H1 (cell line): ENCODE results near the gene PRKCA. TPM values are rescaled to one million over a fixed set of nuclear protein-coding genes. Genes with fewer than 3 reads are reported as not detected.
A peak's percentile ranks its signal among the peaks of the same experiment; 100 is the strongest.

Experiments
- CTCF ChIA-PET: fragments of 300-600 bp; sonication (Branson Sonifier 250); formaldehyde crosslinking; loops from one replicate; lab custom pipeline; 2021; ENCODE audit not compliant: partially characterized antibody; lab: Charles Lee
- POLR2A ChIA-PET: fragments of 300-600 bp; sonication (Branson Sonifier 250); formaldehyde crosslinking; loops from one replicate; lab custom pipeline; 2021; ENCODE audit warnings: inconsistent platforms; ENCODE audit not compliant: partially characterized antibody; lab: Charles Lee
- DNase-seq, 2 experiments: peaks; one replicate each; pipeline versions ENCODE4 v3.0.0 to v3.0.0-alpha.2; 2010 to 2022; ENCODE audit warnings: low spot score in 2 of 2, low read depth in 1 of 2, mixed read lengths in 1 of 2
- FAIRE-seq: peaks from 2 replicates; lab custom pipeline; 2011; peaks lifted over from hg19 to GRCh38; lab: Jason Lieb, UNC
- H2AFZ ChIP-seq: 2 replicates; pipeline ENCODE4 v1.8.1; 2012; ENCODE audit warnings: low read length, inconsistent platforms
- H2AK5ac ChIP-seq: 2 replicates; pipeline ENCODE4 v1.6.1; 2013; ENCODE audit warnings: low read depth, low read length
- H2BK120ac ChIP-seq: replicated peaks from 2 replicates; pipeline ENCODE3; 2013; ENCODE audit warnings: low read depth, low read length, inconsistent platforms
- H2BK12ac ChIP-seq: 2 replicates; pipeline ENCODE4 v1.6.1; 2013; ENCODE audit warnings: low read depth, low read length
- H2BK15ac ChIP-seq: 2 replicates; pipeline ENCODE4 v1.6.1; 2013; ENCODE audit warnings: low read length
- H2BK20ac ChIP-seq: 2 replicates; pipeline ENCODE4 v1.6.1; 2013; ENCODE audit warnings: low read length
- H2BK5ac ChIP-seq: 2 replicates; pipeline ENCODE4 v1.6.1; 2013; ENCODE audit warnings: low read depth, low read length
- H3K14ac ChIP-seq: 2 replicates; pipeline ENCODE4 v1.6.1; 2013; ENCODE audit warnings: inconsistent platforms; ENCODE audit not compliant: insufficient read length
- H3K18ac ChIP-seq: 2 replicates; pipeline ENCODE4 v1.6.1; 2013; ENCODE audit warnings: low read length; ENCODE audit errors: extremely low read depth
- H3K23ac ChIP-seq: 2 replicates; pipeline ENCODE4 v1.6.1; 2013; ENCODE audit warnings: inconsistent platforms; ENCODE audit not compliant: insufficient read length
- H3K23me2 ChIP-seq: 2 replicates; pipeline ENCODE4 v1.6.1; 2013; ENCODE audit warnings: low read depth, low read length
- H3K27ac ChIP-seq: 2 replicates; pipeline ENCODE4 v1.6.1; 2011; ENCODE audit warnings: low read depth, low read length, inconsistent platforms
- H3K27me3 ChIP-seq, 4 experiments: replicated peaks in 1 of 4; 1 replicate in 1 of 4; 2 replicates in 3 of 4; pipeline versions ENCODE4 v1.6.1 to v1.8.1; 2011 to 2013; ENCODE audit warnings: low read length in 3 of 4, mild to moderate bottlenecking in 3 of 4, inconsistent platforms in 2 of 4, mixed read lengths in 2 of 4, moderate library complexity in 1 of 4; ENCODE audit not compliant: control insufficient read depth in 3 of 4, insufficient read depth in 3 of 4; ENCODE audit errors: extremely low read depth in 1 of 4
- H3K36me3 ChIP-seq, 4 experiments: 2 replicates each; pipeline versions ENCODE4 v1.6.1 to v1.8.1; 2011 to 2013; ENCODE audit warnings: mild to moderate bottlenecking in 4 of 4, low read length in 3 of 4, moderate library complexity in 2 of 4, control low read depth in 1 of 4, inconsistent platforms in 1 of 4; ENCODE audit not compliant: insufficient read depth in 4 of 4, control insufficient read depth in 2 of 4
- H3K4ac ChIP-seq: replicated peaks from 2 replicates; pipeline ENCODE3; 2013; ENCODE audit warnings: low read length, low read depth, mixed read lengths, inconsistent platforms; ENCODE audit not compliant: insufficient read length
- H3K4me1 ChIP-seq, 4 experiments: replicated peaks in 1 of 4; 1 replicate in 1 of 4; 2 replicates in 3 of 4; pipeline versions ENCODE4 v1.6.1 to v1.8.1; 2011 to 2013; ENCODE audit warnings: low read length in 3 of 4, inconsistent platforms in 2 of 4, mixed read lengths in 1 of 4; ENCODE audit not compliant: insufficient read depth in 4 of 4, control insufficient read depth in 3 of 4
- H3K4me2 ChIP-seq, 2 experiments: 2 replicates each; pipeline versions ENCODE4 v1.6.1 to v1.8.1; 2011 to 2013; ENCODE audit warnings: low read depth in 2 of 2, low read length in 2 of 2, control low read depth in 1 of 2, inconsistent platforms in 1 of 2, mild to moderate bottlenecking in 1 of 2; ENCODE audit not compliant: insufficient read depth in 1 of 2
- H3K4me3 ChIP-seq, 4 experiments: fragments of 200-600, 300-600 bp in 1 of 4; sonication (generic), shearing (Covaris generic), sonication (Bioruptor Twin) in 1 of 4; 2 replicates each; pipeline versions ENCODE4 v1.5.1 to v1.8.1; 2011 to 2016; ENCODE audit warnings: low read length in 4 of 4, low read depth in 3 of 4, control low read depth in 2 of 4, inconsistent platforms in 2 of 4, mild to moderate bottlenecking in 2 of 4, mixed read lengths in 1 of 4, moderate library complexity in 1 of 4; ENCODE audit not compliant: insufficient read depth in 2 of 4; ENCODE audit errors: extremely low read depth in 1 of 4
- H3K56ac ChIP-seq: replicated peaks from 2 replicates; pipeline ENCODE3; 2013; ENCODE audit warnings: low read depth, mild to moderate bottlenecking, mixed read lengths, low read length, inconsistent platforms; ENCODE audit not compliant: insufficient read length
- H3K79me1 ChIP-seq: 2 replicates; pipeline ENCODE4 v1.6.1; 2013; ENCODE audit warnings: low read depth, low read length, control low read depth
- H3K79me2 ChIP-seq, 2 experiments: 2 replicates each; pipeline versions ENCODE4 v1.6.1 to v1.8.1; 2012 to 2013; ENCODE audit warnings: low read length in 2 of 2, mild to moderate bottlenecking in 2 of 2, inconsistent platforms in 1 of 2; ENCODE audit not compliant: insufficient read depth in 2 of 2, control insufficient read depth in 1 of 2
- H3K9ac ChIP-seq, 4 experiments: replicated peaks in 1 of 4; 1 replicate in 1 of 4; 2 replicates in 3 of 4; pipeline versions ENCODE4 v1.6.1 to v1.8.1; 2011 to 2013; ENCODE audit warnings: low read depth in 3 of 4, low read length in 3 of 4, control low read depth in 2 of 4, mild to moderate bottlenecking in 2 of 4, moderate library complexity in 2 of 4, inconsistent platforms in 1 of 4; ENCODE audit errors: extremely low read depth in 1 of 4
- H3K9me3 ChIP-seq, 2 experiments: 2 replicates each; pipeline versions ENCODE4 v1.6.1 to v1.8.1; 2012 to 2013; ENCODE audit warnings: mild to moderate bottlenecking in 2 of 2, moderate library complexity in 2 of 2, control low read depth in 1 of 2, inconsistent platforms in 1 of 2, low read depth in 1 of 2, low read length in 1 of 2, mixed read lengths in 1 of 2; ENCODE audit not compliant: insufficient read depth in 2 of 2
- H4K20me1 ChIP-seq, 2 experiments: replicated peaks in 1 of 2; 2 replicates each; pipeline versions ENCODE3 to v1.8.1; 2011 to 2013; ENCODE audit warnings: inconsistent platforms in 2 of 2, low read length in 2 of 2, mild to moderate bottlenecking in 1 of 2; ENCODE audit not compliant: insufficient read depth in 2 of 2, control insufficient read depth in 1 of 2
- H4K5ac ChIP-seq: 2 replicates; pipeline ENCODE4 v1.6.1; 2013; ENCODE audit warnings: low read length, low read depth, mixed read lengths, inconsistent platforms; ENCODE audit not compliant: insufficient read length
- H4K8ac ChIP-seq: 2 replicates; pipeline ENCODE4 v1.8.0; 2013; ENCODE audit warnings: mild to moderate bottlenecking, moderate library complexity, low read length, inconsistent platforms; ENCODE audit not compliant: insufficient read depth; ENCODE audit errors: extremely low read depth
- H4K91ac ChIP-seq: replicated peaks from 2 replicates; pipeline ENCODE3; 2013; ENCODE audit warnings: low read length, mixed read lengths, inconsistent platforms; ENCODE audit not compliant: insufficient read length
- ASH2L ChIP-seq: fragments of 200-600, 300-600 bp; sonication (generic); IDR thresholded peaks from one replicate; pipeline ENCODE4 v1.7.1; 2017; ENCODE audit warnings: low read length
- CHD2 ChIP-seq: IDR thresholded peaks from 2 replicates; pipeline ENCODE4 v1.6.1; 2012; ENCODE audit warnings: low read length, improper control_type of control experiment
- JUND ChIP-seq: IDR thresholded peaks from 2 replicates; pipeline ENCODE4 v1.6.1; 2011; ENCODE audit warnings: mild to moderate bottlenecking, improper control_type of control experiment, low read length
- WGBS, 2 experiments: shearing (Covaris generic) in 1 of 2; methylation state at CpG; one replicate each; pipeline versions ENCODE4 v1.1.6 to v1.1.7; 2013 to 2015; ENCODE audit warnings: low lambda C conversion rate in 2 of 2, mixed read lengths in 2 of 2, inconsistent platforms in 1 of 2, low coverage in 1 of 2, missing lambda C conversion rate in 1 of 2; ENCODE audit not compliant: insufficient replicate concordance in 2 of 2, insufficient coverage in 1 of 2, insufficient read length in 1 of 2; ENCODE audit errors: extremely low coverage in 1 of 2, missing lambda C conversion rate in 1 of 2; 5-methylcytosine and 5-hydroxymethylcytosine counted together
- polyA plus RNA-seq, 7 experiments: library from polyadenylated mRNA; depleted of rRNA in 3 of 7; stranded (reverse) in 5 of 7; unstranded in 2 of 7; fragments of >200 nt in 5 of 7; fragments of 200-250 nt in 2 of 7; gene quantifications; 1 replicate in 5 of 7; 2 replicates in 1 of 7; 4 replicates in 1 of 7; pipeline versions ENCODE4 v1.2.1 to v1.2.3, GENCODE V29; 2011 to 2013; ENCODE audit warnings: missing spikeins in 2 of 7, mixed read lengths in 2 of 7
- total RNA-seq: library from RNA; stranded (reverse); fragmentation: NEBNext Ultra II Directional; extraction: Animal tissue kit (Norgen Biotek cat#: 25700); gene quantifications from 2 replicates; pipeline ENCODE4 v1.2.1, GENCODE V29; 2021

PRKCA gene
- total and polyA plus RNA-seq, 2 of the 8 experiments (the other 6 are each of a cell fraction or from before 2014, with no cell fraction given): 5.8 to 17.8 TPM

- Histone ChIP-seq H2BK5ac (peak overlapping the region; percentile 46; the same call in 1 of the 2 replicates), H4K91ac (peak overlapping the region; percentile 77), H2BK120ac (peak overlapping the region; percentile 65), H3K56ac (peak overlapping the region; percentile 8), H2BK15ac (no peak overlapping the region), H3K79me2 (peaks cover 0 to 27% of the 10 kb centered on the region in 2 experiments; a peak in 2 of 4 replicates), H3K18ac (peak overlapping the region; percentile 80), H3K4ac (peak overlapping the region; percentile 63), H3K79me1 (no peaks in the 10 kb centered on the region), H3K27me3 (peaks cover 0 to 17% (median 7%) of the 10 kb centered on the region in 4 experiments; a peak in 6 of 7 replicates), H3K27ac (no peak overlapping the region), H4K20me1 (no peaks in the 10 kb centered on the region), H3K23me2 (peaks cover 12% of the 10 kb centered on the region), H2AK5ac (no peak overlapping the region), H3K9me3 (no peaks in the 10 kb centered on the region), H3K4me3 (peak overlapping the region; percentile 12 to 81 (median 44); a peak in 6 of 8 replicates), H3K4me1 (peaks cover 2 to 15% (median 9%) of the 10 kb centered on the region in 4 experiments), H3K23ac (no peak overlapping the region), H2BK12ac (peak overlapping the region; percentile 65; the same call in 1 of the 2 replicates), H3K9ac (no peak overlapping the region), H4K8ac (no peak overlapping the region), H3K4me2 (peak overlapping the region; percentile 67 to 85), H3K36me3 (no peaks in the 10 kb centered on the region; a peak in 1 of 8 replicates), H2BK20ac (peak overlapping the region; percentile 24), H4K5ac (peak overlapping the region; percentile 5), H2AFZ (no peak overlapping the region), H3K14ac (no peak overlapping the region)
- CTCF ChIA-PET: interaction anchor here (0.7 to 1.9 kb wide), 7 partner anchors 9 to 262 kb away, joined by 3 to 4 read pairs (median 3); no protein-coding TSS in a partner anchor
- WGBS, 2 experiments: 11% methylated on average over 14 of the region's 14 CpGs; no CpG with 5 or more reads in 1 of the 2 experiments
- peak in 1 of 2 experiments; percentile 61 for DNase-seq
- FAIRE-seq: peak; percentile 45
- POLR2A ChIA-PET: interaction anchor here (0.8 to 1.0 kb wide), 3 partner anchors 9 to 974 kb away, joined by 3 to 4 read pairs (median 3); no protein-coding TSS in a partner anchor
- TF ChIP-seq CHD2: no peak
- peak; percentile 26 for TF ChIP-seq ASH2L
- no peak for TF ChIP-seq JUND
These were observed 2.1 kb downstream of the PRKCA start for GRCh38 chr17:66304304-66305174.
